Mucosa of gallbladder (tissue), 1 donor: ENCODE measurements around the gene SALL2. TPM values are rescaled to one million over a fixed set of nuclear protein-coding genes. Genes with fewer than 3 reads are reported as not detected.
"Not testable (repeated sequence)": the region's sequence is repeated elsewhere in the genome, so short reads cannot be mapped to it uniquely, and the experiment has no call there.

ENCODE experiments used
- DNase-seq: peaks from one replicate; pipeline ENCODE4 v3.0.0-alpha.2; 2020; ENCODE audit warnings: low spot score
- total RNA-seq: library from RNA; stranded (reverse); gene quantifications from one replicate; pipeline ENCODE4 v1.2.1, GENCODE V29; 2021
- donor health status: DM: no; HTN: no; CAD: no.

Gene SALL2
- 8.3 TPM for total RNA-seq

GRCh38 chr14:21525962-21526671 is at the start of gene SALL2:
SALL2 (minus strand) TSS chr14:21526346; CDS start chr14:21526127, 219 bp downstream.
- DNase-seq: peak; percentile 47

GRCh38 chr14:21575661-21576060 is 49.5 kb upstream of the SALL2 start:
- DNase-seq: no peak

GRCh38 chr14:21572604-21573003 is 46.5 kb upstream of the SALL2 start:
- no peak for DNase-seq

- no peak for DNase-seq
Observed at GRCh38 chr14:21558703-21559170, 32.6 kb upstream of the SALL2 start.

- peak; percentile 86 for DNase-seq
Observed at GRCh38 chr14:21557084-21557901, 31.1 kb upstream of the SALL2 start.

GRCh38 chr14:21556378-21557083 is 30.4 kb upstream of the SALL2 start:
- no peak for DNase-seq

- DNase-seq: no peak
Observed at GRCh38 chr14:21553266-21553665, 27.1 kb upstream of the SALL2 start.

GRCh38 chr14:21544588-21544987 is 18.4 kb upstream of the SALL2 start:
- DNase-seq: not testable (repeated sequence)

- DNase-seq: no peak
Observed at GRCh38 chr14:21543963-21544362, 17.8 kb upstream of the SALL2 start.

GRCh38 chr14:21543521-21543960 is 17.4 kb upstream of the SALL2 start:
- no peak for DNase-seq

GRCh38 chr14:21541413-21542074 is 15.4 kb upstream of the SALL2 start:
- DNase-seq: no peak

- DNase-seq: no peak
Observed at GRCh38 chr14:21539189-21539940, 13.2 kb upstream of the SALL2 start.

- DNase-seq: no peak
Observed at GRCh38 chr14:21537090-21537424, 10.9 kb upstream of the SALL2 start.

- DNase-seq: no peak
Observed at GRCh38 chr14:21536418-21537089, 10.4 kb upstream of the SALL2 start.

GRCh38 chr14:21535545-21536417 is 9.6 kb upstream of the SALL2 start:
- DNase-seq: no peak

GRCh38 chr14:21534576-21534975 is 8.4 kb upstream of the SALL2 start:
- no peak for DNase-seq

GRCh38 chr14:21533294-21533693 is 7.1 kb upstream of the SALL2 start:
- DNase-seq: no peak

GRCh38 chr14:21529515-21529914 is 3.4 kb upstream of the SALL2 start:
- no peak for DNase-seq
